GM23338 (cell line): ENCODE data around the gene AHNAK. TPM values are rescaled to one million over a fixed set of nuclear protein-coding genes. Genes with fewer than 3 reads are reported as not detected.
A peak's percentile ranks its signal among the peaks of the same experiment; 100 is the strongest.

Experiments used
- ATAC-seq: fragments of 200-7000 bp; cut with Tn5 transposase; 3 replicates; pipeline ENCODE4 v1.9.1; 2020
- DNase-seq: peaks from one replicate; pipeline ENCODE4 v3.0.0-alpha.2; 2015; ENCODE audit warnings: low spot score
- H2AFZ ChIP-seq: fragments of 200-600 bp; sonication (generic); 2 replicates; pipeline ENCODE4 v1.8.0; 2016; ENCODE audit warnings: antibody characterized with exemption, mild to moderate bottlenecking, moderate library complexity
- H3F3A ChIP-seq: fragments of 200-600 bp; sonication (generic); replicated peaks from 2 replicates; pipeline ENCODE4 v1.8.0; 2017; ENCODE audit warnings: antibody characterized with exemption, mixed run types, low read depth
- H3K27ac ChIP-seq: fragments of 200-600 bp; sonication (generic); 2 replicates; pipeline ENCODE4 v1.6.1; 2016; ENCODE audit warnings: low read depth
- H3K27me3 ChIP-seq: fragments of 200-600 bp; sonication (generic); 2 replicates; pipeline ENCODE4 v1.8.0; 2016; ENCODE audit warnings: mild to moderate bottlenecking, mixed run types, moderate library complexity; ENCODE audit not compliant: insufficient read depth
- H3K36me3 ChIP-seq: fragments of 200-600 bp; sonication (generic); 2 replicates; pipeline ENCODE4 v1.8.0; 2016; ENCODE audit warnings: mild to moderate bottlenecking; ENCODE audit not compliant: insufficient read depth
- H3K4me1 ChIP-seq: fragments of 200-600 bp; sonication (generic); 2 replicates; pipeline ENCODE4 v1.8.0; 2016; ENCODE audit warnings: mild to moderate bottlenecking, moderate library complexity; ENCODE audit not compliant: insufficient read depth
- H3K4me2 ChIP-seq: fragments of 200-600 bp; sonication (generic); 2 replicates; pipeline ENCODE4 v1.7.1; 2017; ENCODE audit warnings: mixed run types
- H3K4me3 ChIP-seq: fragments of 200-600 bp; sonication (generic); 2 replicates; pipeline ENCODE4 v1.6.1; 2016; ENCODE audit warnings: mixed run types
- H3K79me2 ChIP-seq: fragments of 200-600 bp; sonication (generic); replicated peaks from 2 replicates; pipeline ENCODE4 v1.8.0; 2017; ENCODE audit warnings: mild to moderate bottlenecking; ENCODE audit not compliant: insufficient read depth
- H3K9me2 ChIP-seq: fragments of 200-600 bp; sonication (generic); 2 replicates; pipeline ENCODE4 v1.8.0; 2017; ENCODE audit not compliant: insufficient read depth
- H4K20me1 ChIP-seq: fragments of 200-600 bp; sonication (generic); replicated peaks from 2 replicates; pipeline ENCODE4 v1.8.0; 2017; ENCODE audit warnings: mild to moderate bottlenecking; ENCODE audit not compliant: insufficient read depth
- H3K27ac Mint-ChIP-seq: 2 replicates; pipeline ENCODE4 v1.8.0; 2020; ENCODE audit warnings: inconsistent platforms, mild to moderate bottlenecking, moderate library complexity, mixed read lengths
- H3K27me3 Mint-ChIP-seq: 3 replicates; pipeline ENCODE4 v1.8.0; 2022; ENCODE audit warnings: low read depth, mild to moderate bottlenecking, moderate library complexity, mixed read lengths, inconsistent platforms; ENCODE audit not compliant: insufficient read depth, poor library complexity
- H3K36me3 Mint-ChIP-seq: 3 replicates; pipeline ENCODE4 v1.8.0; 2021; ENCODE audit warnings: low read depth, mild to moderate bottlenecking, inconsistent platforms, moderate library complexity, mixed read lengths
- H3K4me1 Mint-ChIP-seq: 3 replicates; pipeline ENCODE4 v1.8.0; 2020; ENCODE audit warnings: mild to moderate bottlenecking, inconsistent platforms, mixed read lengths
- H3K4me3 Mint-ChIP-seq: 3 replicates; pipeline ENCODE4 v1.8.0; 2021; ENCODE audit warnings: moderate library complexity, mild to moderate bottlenecking, inconsistent platforms, mixed read lengths
- H3K9me3 Mint-ChIP-seq: 3 replicates; pipeline ENCODE4 v1.8.0; 2020; ENCODE audit warnings: moderate library complexity, mild to moderate bottlenecking, inconsistent platforms, mixed read lengths
- CREB1 ChIP-seq: fragments of 250-450 bp; sonication (Bioruptor Pico); IDR thresholded peaks from 2 replicates; pipeline ENCODE4 v1.5.0; 2020; ENCODE audit warnings: low read depth, mild to moderate bottlenecking, moderate library complexity
- EZH2 ChIP-seq: fragments of 200-600 bp; sonication (generic); IDR thresholded peaks from one replicate; pipeline ENCODE4 v1.8.0; 2017; ENCODE audit warnings: antibody characterized with exemption, mild to moderate bottlenecking, low read depth; ENCODE audit not compliant: unreplicated experiment
- EZH2phosphoT487 ChIP-seq: fragments of 200-600 bp; sonication (generic); IDR thresholded peaks from one replicate; pipeline ENCODE4 v1.8.1; 2018; ENCODE audit warnings: antibody characterized with exemption; ENCODE audit not compliant: unreplicated experiment
- NANOG ChIP-seq: IDR thresholded peaks from 2 replicates; pipeline ENCODE4 v1.6.1; 2016; ENCODE audit warnings: antibody characterized with exemption, borderline replicate concordance
- POLR2AphosphoS5 ChIP-seq: IDR thresholded peaks from 2 replicates; pipeline ENCODE4 v1.6.1; 2016; ENCODE audit warnings: antibody characterized with exemption, low read depth
- STAT1 ChIP-seq: IDR thresholded peaks from one replicate; pipeline ENCODE4 v1.6.1; 2016; ENCODE audit warnings: antibody characterized with exemption; ENCODE audit not compliant: unreplicated experiment
- ZNF114 ChIP-seq: fragments of 250-450 bp; sonication (Bioruptor Pico); IDR thresholded peaks from 2 replicates; pipeline ENCODE4 v1.5.0; 2020; ENCODE audit warnings: mild to moderate bottlenecking, moderate library complexity
- ZNF331 ChIP-seq: fragments of 250-450 bp; sonication (Bioruptor Pico); IDR thresholded peaks from 2 replicates; pipeline ENCODE4 v1.5.0; 2020; ENCODE audit warnings: low read depth, mild to moderate bottlenecking, moderate library complexity
- polyA plus RNA-seq: library from polyadenylated mRNA; unstranded; fragments of >200 nt; fragmentation: Nextera tagmentation; extraction: Ambion mirVana; gene quantifications from 2 replicates; pipeline ENCODE4 v1.2.1, GENCODE V29; 2016
- total RNA-seq: library from RNA; depleted of rRNA; stranded (reverse); fragments of >200 nt; shearing (Covaris generic); gene quantifications from 2 replicates; pipeline ENCODE4 v1.2.3, GENCODE V29; 2014
- TF ChIP-seq, protein P1 (sequence below): IDR thresholded peaks from 2 replicates; pipeline ENCODE4 v1.6.1; 2016; ENCODE audit warnings: antibody characterized with exemption
- TF ChIP-seq, protein P2 (sequence below): IDR thresholded peaks from one replicate; pipeline ENCODE4 v1.6.1; 2018; ENCODE audit warnings: antibody characterized with exemption; ENCODE audit not compliant: unreplicated experiment
- TF ChIP-seq, protein P3 (sequence below): fragments of 250-450 bp; sonication (Bioruptor Pico); IDR thresholded peaks from 2 replicates; pipeline ENCODE4 v1.5.0; 2020; ENCODE audit warnings: mild to moderate bottlenecking, moderate library complexity
- TF ChIP-seq, protein P4 (sequence below), 2 experiments: fragments of 200-600 bp in 1 of 2; sonication (generic) in 1 of 2; conservative IDR thresholded peaks; 2 replicates each; pipeline versions ENCODE4 v1.5.1 to v1.6.1; 2016 to 2017; ENCODE audit warnings: antibody characterized with exemption in 2 of 2, low read depth in 2 of 2, mild to moderate bottlenecking in 2 of 2, moderate library complexity in 1 of 2

The AHNAK gene
- total and polyA plus RNA-seq, 2 experiments from 2014 or later: 0.91 to 2.1 TPM

DNA sequence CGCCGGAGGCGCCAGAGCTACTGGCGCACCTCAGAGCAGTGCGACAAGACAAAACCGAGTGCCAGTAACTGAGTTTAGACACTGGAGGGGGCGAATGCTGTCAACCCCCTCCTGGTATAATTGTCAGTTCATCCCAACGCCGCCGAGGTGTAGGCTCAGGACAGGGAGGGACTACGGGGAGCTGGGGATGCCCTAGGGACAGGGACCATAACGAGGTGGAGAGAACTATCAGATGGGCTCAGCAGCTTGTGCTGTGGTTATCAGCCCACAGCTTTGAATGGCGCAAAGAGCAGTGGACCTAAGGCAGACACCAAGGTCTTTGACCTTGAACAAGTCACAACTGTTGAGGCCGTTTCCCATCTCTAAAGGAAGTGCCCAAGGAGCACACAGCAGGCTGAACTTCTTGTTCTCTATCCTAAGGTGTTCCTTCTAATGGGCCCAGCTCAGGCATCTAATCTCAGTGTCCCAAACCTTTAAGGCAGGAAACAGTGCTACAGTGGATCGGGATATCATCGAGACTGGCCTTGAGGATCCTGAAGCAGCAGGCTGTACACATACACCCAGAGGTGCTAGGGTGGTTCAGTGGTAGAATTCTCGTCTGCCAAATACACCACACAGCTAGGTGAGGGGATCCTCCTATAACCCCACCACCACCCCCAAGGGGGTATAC, 45.7 kb upstream of the AHNAK start:
- H3K9me3 Mint-ChIP-seq: peaks cover 4% of the 10 kb centered on the region; the same call in 2 of the 3 replicates
- Histone ChIP-seq H4K20me1 (peaks cover 17% of the 10 kb centered on the region), H3K79me2 (peaks cover 19% of the 10 kb centered on the region), H3F3A (peaks cover 57% of the 10 kb centered on the region), H3K27me3 (no peaks in the 10 kb centered on the region), H3K27ac (0 out of 2 replicates have a peak overlapping the region, but pooled peaks have one; percentile 75), H3K4me2 (peak overlapping the region; percentile 92), H3K36me3 (peaks cover 35% of the 10 kb centered on the region), H2AFZ (peak overlapping the region; percentile 9; the same call in 1 of the 2 replicates), H3K4me3 (peak overlapping the region; percentile 63), H3K9me2 (no peaks in the 10 kb centered on the region), H3K4me1 (peaks cover 12% of the 10 kb centered on the region; the same call in 1 of the 2 replicates)
- peaks cover 18% of the 10 kb centered on the region for H3K4me1 Mint-ChIP-seq
- DNase-seq (no peak), ATAC-seq (peak; percentile 14)
- TF ChIP-seq ZNF114: no peak
- TF ChIP-seq, protein P1, sequence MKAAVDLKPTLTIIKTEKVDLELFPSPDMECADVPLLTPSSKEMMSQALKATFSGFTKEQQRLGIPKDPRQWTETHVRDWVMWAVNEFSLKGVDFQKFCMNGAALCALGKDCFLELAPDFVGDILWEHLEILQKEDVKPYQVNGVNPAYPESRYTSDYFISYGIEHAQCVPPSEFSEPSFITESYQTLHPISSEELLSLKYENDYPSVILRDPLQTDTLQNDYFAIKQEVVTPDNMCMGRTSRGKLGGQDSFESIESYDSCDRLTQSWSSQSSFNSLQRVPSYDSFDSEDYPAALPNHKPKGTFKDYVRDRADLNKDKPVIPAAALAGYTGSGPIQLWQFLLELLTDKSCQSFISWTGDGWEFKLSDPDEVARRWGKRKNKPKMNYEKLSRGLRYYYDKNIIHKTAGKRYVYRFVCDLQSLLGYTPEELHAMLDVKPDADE: no peak
- TF ChIP-seq NANOG: no peak
- TF ChIP-seq, protein P2, sequence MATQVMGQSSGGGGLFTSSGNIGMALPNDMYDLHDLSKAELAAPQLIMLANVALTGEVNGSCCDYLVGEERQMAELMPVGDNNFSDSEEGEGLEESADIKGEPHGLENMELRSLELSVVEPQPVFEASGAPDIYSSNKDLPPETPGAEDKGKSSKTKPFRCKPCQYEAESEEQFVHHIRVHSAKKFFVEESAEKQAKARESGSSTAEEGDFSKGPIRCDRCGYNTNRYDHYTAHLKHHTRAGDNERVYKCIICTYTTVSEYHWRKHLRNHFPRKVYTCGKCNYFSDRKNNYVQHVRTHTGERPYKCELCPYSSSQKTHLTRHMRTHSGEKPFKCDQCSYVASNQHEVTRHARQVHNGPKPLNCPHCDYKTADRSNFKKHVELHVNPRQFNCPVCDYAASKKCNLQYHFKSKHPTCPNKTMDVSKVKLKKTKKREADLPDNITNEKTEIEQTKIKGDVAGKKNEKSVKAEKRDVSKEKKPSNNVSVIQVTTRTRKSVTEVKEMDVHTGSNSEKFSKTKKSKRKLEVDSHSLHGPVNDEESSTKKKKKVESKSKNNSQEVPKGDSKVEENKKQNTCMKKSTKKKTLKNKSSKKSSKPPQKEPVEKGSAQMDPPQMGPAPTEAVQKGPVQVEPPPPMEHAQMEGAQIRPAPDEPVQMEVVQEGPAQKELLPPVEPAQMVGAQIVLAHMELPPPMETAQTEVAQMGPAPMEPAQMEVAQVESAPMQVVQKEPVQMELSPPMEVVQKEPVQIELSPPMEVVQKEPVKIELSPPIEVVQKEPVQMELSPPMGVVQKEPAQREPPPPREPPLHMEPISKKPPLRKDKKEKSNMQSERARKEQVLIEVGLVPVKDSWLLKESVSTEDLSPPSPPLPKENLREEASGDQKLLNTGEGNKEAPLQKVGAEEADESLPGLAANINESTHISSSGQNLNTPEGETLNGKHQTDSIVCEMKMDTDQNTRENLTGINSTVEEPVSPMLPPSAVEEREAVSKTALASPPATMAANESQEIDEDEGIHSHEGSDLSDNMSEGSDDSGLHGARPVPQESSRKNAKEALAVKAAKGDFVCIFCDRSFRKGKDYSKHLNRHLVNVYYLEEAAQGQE: no peak
- TF ChIP-seq EZH2phosphoT487: no peak
- no peak for TF ChIP-seq STAT1
- TF ChIP-seq, protein P3, sequence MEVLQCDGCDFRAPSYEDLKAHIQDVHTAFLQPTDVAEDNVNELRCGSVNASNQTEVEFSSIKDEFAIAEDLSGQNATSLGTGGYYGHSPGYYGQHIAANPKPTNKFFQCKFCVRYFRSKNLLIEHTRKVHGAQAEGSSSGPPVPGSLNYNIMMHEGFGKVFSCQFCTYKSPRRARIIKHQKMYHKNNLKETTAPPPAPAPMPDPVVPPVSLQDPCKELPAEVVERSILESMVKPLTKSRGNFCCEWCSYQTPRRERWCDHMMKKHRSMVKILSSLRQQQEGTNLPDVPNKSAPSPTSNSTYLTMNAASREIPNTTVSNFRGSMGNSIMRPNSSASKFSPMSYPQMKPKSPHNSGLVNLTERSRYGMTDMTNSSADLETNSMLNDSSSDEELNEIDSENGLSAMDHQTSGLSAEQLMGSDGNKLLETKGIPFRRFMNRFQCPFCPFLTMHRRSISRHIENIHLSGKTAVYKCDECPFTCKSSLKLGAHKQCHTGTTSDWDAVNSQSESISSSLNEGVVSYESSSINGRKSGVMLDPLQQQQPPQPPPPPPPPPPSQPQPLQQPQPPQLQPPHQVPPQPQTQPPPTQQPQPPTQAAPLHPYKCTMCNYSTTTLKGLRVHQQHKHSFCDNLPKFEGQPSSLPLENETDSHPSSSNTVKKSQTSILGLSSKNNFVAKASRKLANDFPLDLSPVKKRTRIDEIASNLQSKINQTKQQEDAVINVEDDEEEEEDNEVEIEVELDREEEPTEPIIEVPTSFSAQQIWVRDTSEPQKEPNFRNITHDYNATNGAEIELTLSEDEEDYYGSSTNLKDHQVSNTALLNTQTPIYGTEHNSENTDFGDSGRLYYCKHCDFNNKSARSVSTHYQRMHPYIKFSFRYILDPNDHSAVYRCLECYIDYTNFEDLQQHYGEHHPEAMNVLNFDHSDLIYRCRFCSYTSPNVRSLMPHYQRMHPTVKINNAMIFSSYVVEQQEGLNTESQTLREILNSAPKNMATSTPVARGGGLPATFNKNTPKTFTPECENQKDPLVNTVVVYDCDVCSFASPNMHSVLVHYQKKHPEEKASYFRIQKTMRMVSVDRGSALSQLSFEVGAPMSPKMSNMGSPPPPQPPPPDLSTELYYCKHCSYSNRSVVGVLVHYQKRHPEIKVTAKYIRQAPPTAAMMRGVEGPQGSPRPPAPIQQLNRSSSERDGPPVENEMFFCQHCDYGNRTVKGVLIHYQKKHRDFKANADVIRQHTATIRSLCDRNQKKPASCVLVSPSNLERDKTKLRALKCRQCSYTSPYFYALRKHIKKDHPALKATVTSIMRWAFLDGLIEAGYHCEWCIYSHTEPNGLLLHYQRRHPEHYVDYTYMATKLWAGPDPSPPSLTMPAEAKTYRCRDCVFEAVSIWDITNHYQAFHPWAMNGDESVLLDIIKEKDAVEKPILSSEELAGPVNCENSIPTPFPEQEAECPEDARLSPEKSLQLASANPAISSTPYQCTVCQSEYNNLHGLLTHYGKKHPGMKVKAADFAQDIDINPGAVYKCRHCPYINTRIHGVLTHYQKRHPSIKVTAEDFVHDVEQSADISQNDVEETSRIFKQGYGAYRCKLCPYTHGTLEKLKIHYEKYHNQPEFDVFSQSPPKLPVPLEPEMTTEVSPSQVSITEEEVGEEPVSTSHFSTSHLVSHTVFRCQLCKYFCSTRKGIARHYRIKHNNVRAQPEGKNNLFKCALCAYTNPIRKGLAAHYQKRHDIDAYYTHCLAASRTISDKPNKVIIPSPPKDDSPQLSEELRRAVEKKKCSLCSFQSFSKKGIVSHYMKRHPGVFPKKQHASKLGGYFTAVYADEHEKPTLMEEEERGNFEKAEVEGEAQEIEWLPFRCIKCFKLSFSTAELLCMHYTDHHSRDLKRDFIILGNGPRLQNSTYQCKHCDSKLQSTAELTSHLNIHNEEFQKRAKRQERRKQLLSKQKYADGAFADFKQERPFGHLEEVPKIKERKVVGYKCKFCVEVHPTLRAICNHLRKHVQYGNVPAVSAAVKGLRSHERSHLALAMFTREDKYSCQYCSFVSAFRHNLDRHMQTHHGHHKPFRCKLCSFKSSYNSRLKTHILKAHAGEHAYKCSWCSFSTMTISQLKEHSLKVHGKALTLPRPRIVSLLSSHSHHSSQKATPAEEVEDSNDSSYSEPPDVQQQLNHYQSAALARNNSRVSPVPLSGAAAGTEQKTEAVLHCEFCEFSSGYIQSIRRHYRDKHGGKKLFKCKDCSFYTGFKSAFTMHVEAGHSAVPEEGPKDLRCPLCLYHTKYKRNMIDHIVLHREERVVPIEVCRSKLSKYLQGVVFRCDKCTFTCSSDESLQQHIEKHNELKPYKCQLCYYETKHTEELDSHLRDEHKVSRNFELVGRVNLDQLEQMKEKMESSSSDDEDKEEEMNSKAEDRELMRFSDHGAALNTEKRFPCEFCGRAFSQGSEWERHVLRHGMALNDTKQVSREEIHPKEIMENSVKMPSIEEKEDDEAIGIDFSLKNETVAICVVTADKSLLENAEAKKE (CRISPR knock-in tag): no peak
- TF ChIP-seq EZH2: no peak
- TF ChIP-seq CREB1 (CRISPR knock-in tag): no peak
- no peak for TF ChIP-seq ZNF331
- TF ChIP-seq, protein P4, sequence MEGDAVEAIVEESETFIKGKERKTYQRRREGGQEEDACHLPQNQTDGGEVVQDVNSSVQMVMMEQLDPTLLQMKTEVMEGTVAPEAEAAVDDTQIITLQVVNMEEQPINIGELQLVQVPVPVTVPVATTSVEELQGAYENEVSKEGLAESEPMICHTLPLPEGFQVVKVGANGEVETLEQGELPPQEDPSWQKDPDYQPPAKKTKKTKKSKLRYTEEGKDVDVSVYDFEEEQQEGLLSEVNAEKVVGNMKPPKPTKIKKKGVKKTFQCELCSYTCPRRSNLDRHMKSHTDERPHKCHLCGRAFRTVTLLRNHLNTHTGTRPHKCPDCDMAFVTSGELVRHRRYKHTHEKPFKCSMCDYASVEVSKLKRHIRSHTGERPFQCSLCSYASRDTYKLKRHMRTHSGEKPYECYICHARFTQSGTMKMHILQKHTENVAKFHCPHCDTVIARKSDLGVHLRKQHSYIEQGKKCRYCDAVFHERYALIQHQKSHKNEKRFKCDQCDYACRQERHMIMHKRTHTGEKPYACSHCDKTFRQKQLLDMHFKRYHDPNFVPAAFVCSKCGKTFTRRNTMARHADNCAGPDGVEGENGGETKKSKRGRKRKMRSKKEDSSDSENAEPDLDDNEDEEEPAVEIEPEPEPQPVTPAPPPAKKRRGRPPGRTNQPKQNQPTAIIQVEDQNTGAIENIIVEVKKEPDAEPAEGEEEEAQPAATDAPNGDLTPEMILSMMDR (conservative IDR thresholded peaks at IDR 0.05; ENCODE audit: low read depth in 2 of 2): no peak
- no peak for TF ChIP-seq POLR2AphosphoS5
- peaks cover 64% of the 10 kb centered on the region for H3K36me3 Mint-ChIP-seq
- peak overlapping the region; percentile 98 for H3K4me3 Mint-ChIP-seq
- peaks cover 27% of the 10 kb centered on the region for H3K27me3 Mint-ChIP-seq
- peak overlapping the region; percentile 94 for H3K27ac Mint-ChIP-seq
